ENCODE measurements around the gene TNFSF4.

The TNFSF4 gene

GRCh38 chr1:173187671-173188237, 19.4 kb downstream of the TNFSF4 start:
- H3K27ac ChIP-seq (ENCODE audit: low read length): no peak overlapping the region
- H3K36me3 ChIP-seq (ENCODE audit: control insufficient read depth, low read depth, low read length): no peaks in the 10 kb centered on the region
- no peaks in the 10 kb centered on the region for H3K27me3 ChIP-seq (ENCODE audit: control insufficient read depth, insufficient read depth, low read length)
- H3K9ac ChIP-seq (ENCODE audit: low read length): no peak overlapping the region
- H3K9me3 ChIP-seq (ENCODE audit: control insufficient read depth, low read depth, low read length): no peaks in the 10 kb centered on the region
- H3K4me1 ChIP-seq (ENCODE audit: control insufficient read depth, low read depth, low read length): no peaks in the 10 kb centered on the region
- no peak overlapping the region for H3K4me3 ChIP-seq (ENCODE audit: low read length)

GRCh38 chr1:173181791-173182190, 25.3 kb downstream of the TNFSF4 start:
- Histone ChIP-seq H3K27me3 (ENCODE audit: control insufficient read depth, insufficient read depth, low read length) (no peaks in the 10 kb centered on the region), H3K9me3 (ENCODE audit: control insufficient read depth, low read depth, low read length) (no peaks in the 10 kb centered on the region), H3K9ac (ENCODE audit: low read length) (no peak overlapping the region), H3K4me3 (ENCODE audit: low read length) (no peak overlapping the region), H3K4me1 (ENCODE audit: control insufficient read depth, low read depth, low read length) (no peaks in the 10 kb centered on the region), H3K36me3 (ENCODE audit: control insufficient read depth, low read depth, low read length) (no peaks in the 10 kb centered on the region), H3K27ac (ENCODE audit: low read length) (no peak overlapping the region)

- Histone ChIP-seq H3K4me3 (ENCODE audit: low read length) (no peak overlapping the region), H3K4me1 (ENCODE audit: control insufficient read depth, low read depth, low read length) (no peaks in the 10 kb centered on the region), H3K9me3 (ENCODE audit: control insufficient read depth, low read depth, low read length) (peaks cover 12% of the 10 kb centered on the region), H3K9ac (ENCODE audit: low read length) (no peak overlapping the region), H3K27ac (ENCODE audit: low read length) (no peak overlapping the region), H3K27me3 (ENCODE audit: control insufficient read depth, insufficient read depth, low read length) (no peaks in the 10 kb centered on the region), H3K36me3 (ENCODE audit: control insufficient read depth, low read depth, low read length) (no peaks in the 10 kb centered on the region)
These were observed 30.9 kb downstream of the TNFSF4 start for GRCh38 chr1:173176246-173176645.

GRCh38 chr1:173175514-173176145, 31.5 kb downstream of the TNFSF4 start:
- no peaks in the 10 kb centered on the region for H3K27me3 ChIP-seq (ENCODE audit: control insufficient read depth, insufficient read depth, low read length)
- H3K36me3 ChIP-seq (ENCODE audit: control insufficient read depth, low read depth, low read length): no peaks in the 10 kb centered on the region
- no peak overlapping the region for H3K9ac ChIP-seq (ENCODE audit: low read length)
- no peaks in the 10 kb centered on the region for H3K4me1 ChIP-seq (ENCODE audit: control insufficient read depth, low read depth, low read length)
- peaks cover 12% of the 10 kb centered on the region for H3K9me3 ChIP-seq (ENCODE audit: control insufficient read depth, low read depth, low read length)
- no peak overlapping the region for H3K4me3 ChIP-seq (ENCODE audit: low read length)
- no peak overlapping the region for H3K27ac ChIP-seq (ENCODE audit: low read length)

- no peaks in the 10 kb centered on the region for H3K36me3 ChIP-seq (ENCODE audit: control insufficient read depth, low read depth, low read length)
- H3K4me3 ChIP-seq (ENCODE audit: low read length): no peak overlapping the region
- no peak overlapping the region for H3K27ac ChIP-seq (ENCODE audit: low read length)
- H3K9me3 ChIP-seq (ENCODE audit: control insufficient read depth, low read depth, low read length): peaks cover 12% of the 10 kb centered on the region
- H3K9ac ChIP-seq (ENCODE audit: low read length): no peak overlapping the region
- H3K4me1 ChIP-seq (ENCODE audit: control insufficient read depth, low read depth, low read length): no peaks in the 10 kb centered on the region
- H3K27me3 ChIP-seq (ENCODE audit: control insufficient read depth, insufficient read depth, low read length): no peaks in the 10 kb centered on the region
These were observed 33.7 kb downstream of the TNFSF4 start for GRCh38 chr1:173173388-173173787.

DNA sequence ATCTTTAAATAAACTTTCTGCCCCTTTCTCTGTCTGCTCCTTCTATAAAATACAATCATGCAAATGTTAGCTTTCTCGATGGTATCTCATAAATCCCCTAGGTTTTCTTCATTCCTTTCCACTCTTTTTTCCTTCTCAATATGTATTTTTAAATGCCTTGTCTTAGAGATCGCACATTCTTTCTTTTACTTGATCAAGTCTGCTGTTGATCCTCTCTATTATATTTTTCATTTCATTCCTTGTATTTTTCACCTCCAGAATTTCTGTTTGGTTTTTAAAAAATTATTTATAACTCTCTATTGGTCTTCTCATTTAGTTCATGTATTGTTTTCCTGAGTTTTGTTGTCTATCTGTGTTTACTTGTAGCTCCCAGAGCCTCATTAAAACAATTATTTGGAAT, 36.0 kb downstream of the TNFSF4 start:
- Histone ChIP-seq H3K4me3 (ENCODE audit: low read length) (no peak overlapping the region), H3K36me3 (ENCODE audit: control insufficient read depth, low read depth, low read length) (no peaks in the 10 kb centered on the region), H3K9ac (ENCODE audit: low read length) (no peak overlapping the region), H3K4me1 (ENCODE audit: control insufficient read depth, low read depth, low read length) (no peaks in the 10 kb centered on the region), H3K9me3 (ENCODE audit: control insufficient read depth, low read depth, low read length) (peaks cover 12% of the 10 kb centered on the region), H3K27me3 (ENCODE audit: control insufficient read depth, insufficient read depth, low read length) (no peaks in the 10 kb centered on the region), H3K27ac (ENCODE audit: low read length) (no peak overlapping the region)

GRCh38 chr1:173168941-173169340, 38.2 kb downstream of the TNFSF4 start:
- H3K4me1 ChIP-seq (ENCODE audit: control insufficient read depth, low read depth, low read length): peaks cover 12% of the 10 kb centered on the region
- H3K36me3 ChIP-seq (ENCODE audit: control insufficient read depth, low read depth, low read length): no peaks in the 10 kb centered on the region
- H3K9ac ChIP-seq (ENCODE audit: low read length): no peak overlapping the region
- H3K27ac ChIP-seq (ENCODE audit: low read length): no peak overlapping the region
- H3K4me3 ChIP-seq (ENCODE audit: low read length): no peak overlapping the region
- H3K27me3 ChIP-seq (ENCODE audit: control insufficient read depth, insufficient read depth, low read length): peaks cover 10% of the 10 kb centered on the region
- peaks cover 12% of the 10 kb centered on the region for H3K9me3 ChIP-seq (ENCODE audit: control insufficient read depth, low read depth, low read length)

DNA sequence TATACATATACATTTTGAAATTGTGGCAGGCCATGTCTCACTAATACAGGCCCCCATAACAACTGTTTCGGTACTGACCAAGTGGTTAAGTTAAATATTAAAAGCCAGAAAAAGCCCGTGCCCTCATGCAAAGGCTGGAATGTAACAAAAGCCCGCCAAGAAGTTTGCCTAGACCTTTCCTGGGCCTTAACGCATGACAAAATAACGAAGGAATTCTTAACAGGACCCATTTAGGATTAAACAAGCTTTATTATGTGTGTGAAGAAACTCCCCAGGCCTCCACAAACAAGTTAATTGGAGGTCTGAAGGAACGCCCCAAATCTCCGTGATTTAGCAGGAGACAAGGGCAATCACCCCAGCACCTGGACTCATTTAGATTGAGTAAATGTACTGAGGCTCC, 42.4 kb downstream of the TNFSF4 start:
- Histone ChIP-seq H3K36me3 (ENCODE audit: control insufficient read depth, low read depth, low read length) (no peaks in the 10 kb centered on the region), H3K27me3 (ENCODE audit: control insufficient read depth, insufficient read depth, low read length) (peaks cover 17% of the 10 kb centered on the region), H3K4me3 (ENCODE audit: low read length) (no peak overlapping the region), H3K27ac (ENCODE audit: low read length) (no peak overlapping the region), H3K9ac (ENCODE audit: low read length) (no peak overlapping the region), H3K4me1 (ENCODE audit: control insufficient read depth, low read depth, low read length) (peaks cover 13% of the 10 kb centered on the region), H3K9me3 (ENCODE audit: control insufficient read depth, low read depth, low read length) (no peaks in the 10 kb centered on the region)

DNA sequence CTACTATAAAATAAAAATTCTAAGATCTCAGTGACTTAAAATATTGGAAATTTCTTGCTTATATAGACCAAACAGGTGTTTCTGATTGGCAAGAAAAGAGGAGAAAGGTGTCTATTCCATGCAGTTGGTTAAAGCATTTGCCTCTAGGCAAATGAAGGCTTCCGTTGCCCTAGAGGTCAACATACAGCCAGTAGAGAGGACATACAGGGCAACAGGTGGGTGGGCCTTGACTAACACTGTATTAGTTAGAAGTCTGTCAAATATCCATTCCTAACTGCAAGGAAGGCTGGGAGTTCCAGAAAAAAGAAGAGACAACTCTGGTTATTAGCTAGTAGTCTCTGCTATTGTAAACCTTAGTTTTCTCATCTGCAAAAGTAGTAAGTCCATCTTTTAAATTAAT, 43.0 kb downstream of the TNFSF4 start:
- Histone ChIP-seq H3K4me1 (ENCODE audit: control insufficient read depth, low read depth, low read length) (peaks cover 13% of the 10 kb centered on the region), H3K27me3 (ENCODE audit: control insufficient read depth, insufficient read depth, low read length) (peaks cover 17% of the 10 kb centered on the region)

DNA sequence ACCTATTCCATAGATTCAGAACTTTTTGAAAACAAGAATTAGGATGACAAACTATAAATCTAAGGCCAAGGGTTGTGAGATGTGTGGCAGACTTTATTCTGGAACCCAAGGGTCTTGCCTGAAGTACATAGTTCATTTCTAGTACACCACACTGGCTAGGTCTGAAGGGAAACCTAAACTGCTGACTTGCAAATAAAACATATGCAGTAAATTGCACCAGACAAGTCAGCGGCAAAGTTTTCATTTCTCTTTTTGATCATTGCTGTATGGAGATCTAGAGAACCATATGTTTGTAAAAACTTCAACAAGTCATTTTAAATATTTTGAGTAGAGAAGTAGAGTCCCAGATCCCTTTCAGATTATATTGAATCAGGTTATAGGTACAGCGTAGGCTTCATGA, 43.9 kb downstream of the TNFSF4 start:
- Histone ChIP-seq H3K9me3 (ENCODE audit: control insufficient read depth, low read depth, low read length) (no peaks in the 10 kb centered on the region), H3K27me3 (ENCODE audit: control insufficient read depth, insufficient read depth, low read length) (peaks cover 17% of the 10 kb centered on the region), H3K4me3 (ENCODE audit: low read length) (no peak overlapping the region), H3K9ac (ENCODE audit: low read length) (no peak overlapping the region), H3K36me3 (ENCODE audit: control insufficient read depth, low read depth, low read length) (no peaks in the 10 kb centered on the region), H3K27ac (ENCODE audit: low read length) (no peak overlapping the region), H3K4me1 (ENCODE audit: control insufficient read depth, low read depth, low read length) (peaks cover 13% of the 10 kb centered on the region)

More for the DNA sequence above, 43.0 kb downstream of the TNFSF4 start:
- H3K9ac ChIP-seq (ENCODE audit: low read length): no peak overlapping the region
- no peak overlapping the region for H3K27ac ChIP-seq (ENCODE audit: low read length)
- no peaks in the 10 kb centered on the region for H3K36me3 ChIP-seq (ENCODE audit: control insufficient read depth, low read depth, low read length)
- no peak overlapping the region for H3K4me3 ChIP-seq (ENCODE audit: low read length)
- H3K9me3 ChIP-seq (ENCODE audit: control insufficient read depth, low read depth, low read length): no peaks in the 10 kb centered on the region

GRCh38 chr1:173162601-173163000, 44.5 kb downstream of the TNFSF4 start:
- Histone ChIP-seq H3K4me3 (ENCODE audit: low read length) (no peak overlapping the region), H3K9me3 (ENCODE audit: control insufficient read depth, low read depth, low read length) (no peaks in the 10 kb centered on the region), H3K27ac (ENCODE audit: low read length) (no peak overlapping the region), H3K4me1 (ENCODE audit: control insufficient read depth, low read depth, low read length) (peaks cover 13% of the 10 kb centered on the region), H3K27me3 (ENCODE audit: control insufficient read depth, insufficient read depth, low read length) (peaks cover 17% of the 10 kb centered on the region), H3K36me3 (ENCODE audit: control insufficient read depth, low read depth, low read length) (no peaks in the 10 kb centered on the region), H3K9ac (ENCODE audit: low read length) (no peak overlapping the region)

- Histone ChIP-seq H3K27me3 (ENCODE audit: control insufficient read depth, insufficient read depth, low read length) (peaks cover 17% of the 10 kb centered on the region), H3K9me3 (ENCODE audit: control insufficient read depth, low read depth, low read length) (no peaks in the 10 kb centered on the region), H3K27ac (ENCODE audit: low read length) (no peak overlapping the region), H3K4me3 (ENCODE audit: low read length) (no peak overlapping the region), H3K36me3 (ENCODE audit: control insufficient read depth, low read depth, low read length) (no peaks in the 10 kb centered on the region), H3K9ac (ENCODE audit: low read length) (no peak overlapping the region), H3K4me1 (ENCODE audit: control insufficient read depth, low read depth, low read length) (peaks cover 13% of the 10 kb centered on the region)
These were observed 45.5 kb downstream of the TNFSF4 start for GRCh38 chr1:173161510-173162221.
